K562 (cell line): ENCODE results near the gene STIM1. TPM values are rescaled to one million over a fixed set of nuclear protein-coding genes. Genes with fewer than 3 reads are reported as not detected.

Experiments
- BRF1 ChIP-seq: IDR thresholded peaks from 3 replicates; pipeline ENCODE4 v1.6.1; 2011; ENCODE audit warnings: borderline replicate concordance, mild to moderate bottlenecking; ENCODE audit not compliant: insufficient read length; ENCODE audit errors: extremely low read depth
- CEBPG ChIP-seq, 3 experiments: fragments of 200-800 bp in 1 of 3; sonication (Bioruptor generic) in 1 of 3; sonication (generic) in 1 of 3; formaldehyde crosslinking in 1 of 3; IDR thresholded peaks in 2 of 3; conservative IDR thresholded peaks in 1 of 3; 2 replicates each; pipeline versions ENCODE4 v1.6.1 to v1.8.0; 2016 to 2022; ENCODE audit warnings: missing compliant biosample characterization in 2 of 3, missing genetic modification characterization in 2 of 3, mild to moderate bottlenecking in 1 of 3, missing genetic modification reagents in 1 of 3
- ETV5 ChIP-seq: sonication (generic); formaldehyde crosslinking; IDR thresholded peaks from 2 replicates; pipeline ENCODE4 v1.4.0; 2020; ENCODE audit warnings: low read depth, mild to moderate bottlenecking, missing genetic modification reagents
- MTA1 ChIP-seq: fragments of 450-650 bp; IDR thresholded peaks from 2 replicates; pipeline ENCODE4 v1.6.1; 2017; ENCODE audit warnings: borderline replicate concordance
- NRF1 ChIP-seq, 2 experiments: fragments of 450-650 bp; IDR thresholded peaks in 1 of 2; conservative IDR thresholded peaks in 1 of 2; 2 replicates each; pipeline ENCODE4 v1.6.1; 2014; ENCODE audit warnings: mild to moderate bottlenecking in 2 of 2
- RBM34 ChIP-seq: fragments of 200-400 bp; formaldehyde crosslinking; IDR thresholded peaks from 2 replicates; pipeline ENCODE4 v1.6.1; 2018; ENCODE audit warnings: low read length, borderline replicate concordance; ENCODE audit not compliant: insufficient read depth
- SOX6 ChIP-seq: fragments of 450-650 bp; IDR thresholded peaks from 2 replicates; pipeline ENCODE4 v1.6.1; 2014; ENCODE audit warnings: mild to moderate bottlenecking
- ZNF12 ChIP-seq: sonication (generic); formaldehyde crosslinking; IDR thresholded peaks from 2 replicates; pipeline ENCODE4 v1.4.0; 2020; ENCODE audit warnings: mild to moderate bottlenecking, missing genetic modification reagents
- ZNF140 ChIP-seq: fragments of 250-450 bp; sonication (Bioruptor Pico); IDR thresholded peaks from 2 replicates; pipeline ENCODE4 v1.8.0; 2021; ENCODE audit warnings: moderate library complexity, mild to moderate bottlenecking, inconsistent platforms
- ZNF507 ChIP-seq: conservative IDR thresholded peaks from 2 replicates; pipeline ENCODE4 v1.6.1; 2017; ENCODE audit warnings: missing genetic modification characterization, missing compliant biosample characterization
- polyA plus RNA-seq, 8 experiments: library from polyadenylated mRNA; depleted of rRNA in 4 of 8; stranded (reverse) in 5 of 8; unstranded in 3 of 8; fragments of >200 nt; fragmentation: Nextera tagmentation in 2 of 8; fragmentation: Illumina TruSeq in 1 of 8; extraction: Ambion mirVana in 2 of 8; extraction: Trizol in 1 of 8; gene quantifications; 2 replicates each; pipeline versions ENCODE4 v1.2.1 to v1.2.3, GENCODE V29; 2011 to 2014; ENCODE audit warnings: inconsistent platforms in 1 of 8, missing spikeins in 1 of 8
- total RNA-seq, 7 experiments: library from RNA; depleted of rRNA in 6 of 7; stranded (reverse); fragments of >200 nt in 6 of 7; fragmentation: Illumina TruSeq in 2 of 7; extraction: Trizol in 2 of 7; gene quantifications; 2 replicates each; pipeline versions ENCODE4 v1.2.1 to v1.2.3, GENCODE V29; 2011 to 2021; ENCODE audit warnings: low replicate concordance in 1 of 7
- TF ChIP-seq, protein P1 (sequence below), 2 experiments: fragments of 450-650 bp; formaldehyde crosslinking in 1 of 2; IDR thresholded peaks; 2 replicates each; pipeline versions ENCODE4 v1.4.0 to v1.6.1; 2014 to 2020; ENCODE audit warnings: mild to moderate bottlenecking in 2 of 2, borderline replicate concordance in 1 of 2, low read depth in 1 of 2
- TF ChIP-seq, protein P2 (sequence below), 2 experiments: IDR thresholded peaks in 1 of 2; conservative IDR thresholded peaks in 1 of 2; 2 replicates each; pipeline ENCODE4 v1.6.1; 2016; ENCODE audit warnings: low read depth in 2 of 2, mild to moderate bottlenecking in 1 of 2, missing compliant biosample characterization in 1 of 2, missing genetic modification characterization in 1 of 2, moderate library complexity in 1 of 2
- TF ChIP-seq, protein P3 (sequence below): fragments of 450-650 bp; formaldehyde crosslinking; IDR thresholded peaks from 2 replicates; pipeline ENCODE4 v1.4.0; 2022; ENCODE audit warnings: mild to moderate bottlenecking, moderate library complexity

STIM1 gene
- total and polyA plus RNA-seq, 9 of the 15 experiments (the other 6 are each of a cell fraction or from before 2014, with no cell fraction given): 7.7 to 50.5 (median 22.5) TPM

DNA sequence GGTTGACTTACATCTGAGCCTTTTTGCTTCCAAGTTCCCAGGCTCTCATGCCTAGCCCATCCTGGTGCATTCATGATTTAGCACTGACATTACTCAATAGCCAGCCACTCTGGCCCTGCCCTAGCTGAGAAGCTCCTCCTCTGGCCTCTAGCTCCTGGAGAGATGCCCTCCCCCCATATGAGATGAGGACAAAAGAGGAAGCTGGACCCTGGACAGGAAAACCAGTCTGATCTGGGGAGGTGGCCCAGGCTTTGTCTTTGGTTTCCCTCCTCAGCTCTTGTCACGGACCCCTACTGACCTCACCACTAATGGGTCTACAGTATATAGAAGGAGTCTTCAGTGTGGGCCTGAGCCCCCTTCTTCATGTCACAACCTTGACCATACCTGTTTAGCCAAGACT, 17.7 kb upstream of the STIM1 start (continued):
- TF ChIP-seq, protein P1, sequence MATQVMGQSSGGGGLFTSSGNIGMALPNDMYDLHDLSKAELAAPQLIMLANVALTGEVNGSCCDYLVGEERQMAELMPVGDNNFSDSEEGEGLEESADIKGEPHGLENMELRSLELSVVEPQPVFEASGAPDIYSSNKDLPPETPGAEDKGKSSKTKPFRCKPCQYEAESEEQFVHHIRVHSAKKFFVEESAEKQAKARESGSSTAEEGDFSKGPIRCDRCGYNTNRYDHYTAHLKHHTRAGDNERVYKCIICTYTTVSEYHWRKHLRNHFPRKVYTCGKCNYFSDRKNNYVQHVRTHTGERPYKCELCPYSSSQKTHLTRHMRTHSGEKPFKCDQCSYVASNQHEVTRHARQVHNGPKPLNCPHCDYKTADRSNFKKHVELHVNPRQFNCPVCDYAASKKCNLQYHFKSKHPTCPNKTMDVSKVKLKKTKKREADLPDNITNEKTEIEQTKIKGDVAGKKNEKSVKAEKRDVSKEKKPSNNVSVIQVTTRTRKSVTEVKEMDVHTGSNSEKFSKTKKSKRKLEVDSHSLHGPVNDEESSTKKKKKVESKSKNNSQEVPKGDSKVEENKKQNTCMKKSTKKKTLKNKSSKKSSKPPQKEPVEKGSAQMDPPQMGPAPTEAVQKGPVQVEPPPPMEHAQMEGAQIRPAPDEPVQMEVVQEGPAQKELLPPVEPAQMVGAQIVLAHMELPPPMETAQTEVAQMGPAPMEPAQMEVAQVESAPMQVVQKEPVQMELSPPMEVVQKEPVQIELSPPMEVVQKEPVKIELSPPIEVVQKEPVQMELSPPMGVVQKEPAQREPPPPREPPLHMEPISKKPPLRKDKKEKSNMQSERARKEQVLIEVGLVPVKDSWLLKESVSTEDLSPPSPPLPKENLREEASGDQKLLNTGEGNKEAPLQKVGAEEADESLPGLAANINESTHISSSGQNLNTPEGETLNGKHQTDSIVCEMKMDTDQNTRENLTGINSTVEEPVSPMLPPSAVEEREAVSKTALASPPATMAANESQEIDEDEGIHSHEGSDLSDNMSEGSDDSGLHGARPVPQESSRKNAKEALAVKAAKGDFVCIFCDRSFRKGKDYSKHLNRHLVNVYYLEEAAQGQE (IDR thresholded peaks at IDR 0.05; ENCODE audit: borderline replicate concordance): peak; percentile 95
- TF ChIP-seq, protein P1 (CRISPR knock-in tag; IDR thresholded peaks at IDR 0.05; ENCODE audit: low read depth): no peak
- TF ChIP-seq NRF1 (conservative IDR thresholded peaks at IDR 0.05 in 1 of 2, IDR thresholded peaks at IDR 0.05 in 1 of 2) (peak in 1 of 2 experiments; percentile 36; a peak in 1 of 4 replicates), ZNF12 (CRISPR knock-in tag) (no peak), ZNF140 (CRISPR knock-in tag) (no peak), BRF1 (no peak), SOX6 (peak; percentile 71; the same call in 1 of the 2 replicates), ZNF507 (tag) (no peak), MTA1 (no peak), CEBPG (CRISPR knock-in tag; IDR thresholded peaks at IDR 0.05) (peak; percentile 86), CEBPG (tag; conservative IDR thresholded peaks at IDR 0.05 in 1 of 2, IDR thresholded peaks at IDR 0.05 in 1 of 2) (peak; percentile 58 to 89; a peak in 3 of 4 replicates), RBM34 (no peak), ETV5 (CRISPR knock-in tag) (peak; percentile 31; the same call in 1 of the 2 replicates)
- TF ChIP-seq, protein P2, sequence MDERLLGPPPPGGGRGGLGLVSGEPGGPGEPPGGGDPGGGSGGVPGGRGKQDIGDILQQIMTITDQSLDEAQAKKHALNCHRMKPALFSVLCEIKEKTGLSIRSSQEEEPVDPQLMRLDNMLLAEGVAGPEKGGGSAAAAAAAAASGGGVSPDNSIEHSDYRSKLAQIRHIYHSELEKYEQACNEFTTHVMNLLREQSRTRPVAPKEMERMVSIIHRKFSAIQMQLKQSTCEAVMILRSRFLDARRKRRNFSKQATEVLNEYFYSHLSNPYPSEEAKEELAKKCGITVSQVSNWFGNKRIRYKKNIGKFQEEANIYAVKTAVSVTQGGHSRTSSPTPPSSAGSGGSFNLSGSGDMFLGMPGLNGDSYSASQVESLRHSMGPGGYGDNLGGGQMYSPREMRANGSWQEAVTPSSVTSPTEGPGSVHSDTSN (CRISPR knock-in tag; IDR thresholded peaks at IDR 0.05; ENCODE audit: low read depth): no peak
- TF ChIP-seq, protein P2 (tag; conservative IDR thresholded peaks at IDR 0.05; ENCODE audit: low read depth): peak; percentile 75
- TF ChIP-seq, protein P3, sequence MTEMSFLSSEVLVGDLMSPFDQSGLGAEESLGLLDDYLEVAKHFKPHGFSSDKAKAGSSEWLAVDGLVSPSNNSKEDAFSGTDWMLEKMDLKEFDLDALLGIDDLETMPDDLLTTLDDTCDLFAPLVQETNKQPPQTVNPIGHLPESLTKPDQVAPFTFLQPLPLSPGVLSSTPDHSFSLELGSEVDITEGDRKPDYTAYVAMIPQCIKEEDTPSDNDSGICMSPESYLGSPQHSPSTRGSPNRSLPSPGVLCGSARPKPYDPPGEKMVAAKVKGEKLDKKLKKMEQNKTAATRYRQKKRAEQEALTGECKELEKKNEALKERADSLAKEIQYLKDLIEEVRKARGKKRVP (CRISPR knock-in tag): no peak; the same call in 1 of the 2 replicates
